ENCODE results near the gene PLCB2. TPM values are rescaled to one million over a fixed set of nuclear protein-coding genes. Genes with fewer than 3 reads are reported as not detected.

The PLCB2 gene
- total RNA-seq, 1 donor from 2014 or later = 36.4 TPM

GRCh38 chr15:40271685-40272484 is 35.9 kb downstream of the PLCB2 start:
- no peak for DNase-seq (ENCODE audit: low spot score)

GRCh38 chr15:40270246-40270995 is 37.3 kb downstream of the PLCB2 start:
- no peak for DNase-seq (ENCODE audit: low spot score)

GRCh38 chr15:40269604-40270003 is 38.1 kb downstream of the PLCB2 start:
- no peak for DNase-seq (ENCODE audit: low spot score)

DNA sequence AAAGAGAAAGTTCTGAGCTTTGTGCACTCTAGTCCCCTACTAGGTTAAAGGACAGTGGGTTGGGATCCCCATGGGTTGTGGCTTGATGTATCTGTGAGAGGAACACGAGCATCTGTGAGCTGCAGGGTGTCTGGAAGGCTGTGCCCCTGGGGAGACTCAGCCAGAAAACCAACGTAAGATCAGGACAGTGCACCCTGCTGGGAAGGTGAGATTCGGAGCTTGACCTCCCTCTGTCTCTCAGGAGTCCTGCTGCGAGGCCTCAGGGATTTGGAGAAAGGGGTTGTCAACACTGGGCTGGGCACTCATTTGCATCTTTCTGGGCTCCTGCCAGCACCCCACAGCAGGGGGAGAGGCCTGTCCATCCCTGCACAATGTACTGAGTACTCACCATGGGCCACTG is 40.1 kb downstream of the PLCB2 start:
- DNase-seq (ENCODE audit: low spot score) = no peak

- peak; percentile 65 for DNase-seq (ENCODE audit: low spot score)
Observed at GRCh38 chr15:40266828-40267304, 40.9 kb downstream of the PLCB2 start.

- DNase-seq (ENCODE audit: low spot score) = no peak
Observed at GRCh38 chr15:40265875-40266274, 41.9 kb downstream of the PLCB2 start.

GRCh38 chr15:40265355-40265754 is 42.4 kb downstream of the PLCB2 start:
- DNase-seq (ENCODE audit: low spot score) = no peak

- DNase-seq (ENCODE audit: low spot score) = no peak
Observed at GRCh38 chr15:40264321-40265153, 43.2 kb downstream of the PLCB2 start.

DNA sequence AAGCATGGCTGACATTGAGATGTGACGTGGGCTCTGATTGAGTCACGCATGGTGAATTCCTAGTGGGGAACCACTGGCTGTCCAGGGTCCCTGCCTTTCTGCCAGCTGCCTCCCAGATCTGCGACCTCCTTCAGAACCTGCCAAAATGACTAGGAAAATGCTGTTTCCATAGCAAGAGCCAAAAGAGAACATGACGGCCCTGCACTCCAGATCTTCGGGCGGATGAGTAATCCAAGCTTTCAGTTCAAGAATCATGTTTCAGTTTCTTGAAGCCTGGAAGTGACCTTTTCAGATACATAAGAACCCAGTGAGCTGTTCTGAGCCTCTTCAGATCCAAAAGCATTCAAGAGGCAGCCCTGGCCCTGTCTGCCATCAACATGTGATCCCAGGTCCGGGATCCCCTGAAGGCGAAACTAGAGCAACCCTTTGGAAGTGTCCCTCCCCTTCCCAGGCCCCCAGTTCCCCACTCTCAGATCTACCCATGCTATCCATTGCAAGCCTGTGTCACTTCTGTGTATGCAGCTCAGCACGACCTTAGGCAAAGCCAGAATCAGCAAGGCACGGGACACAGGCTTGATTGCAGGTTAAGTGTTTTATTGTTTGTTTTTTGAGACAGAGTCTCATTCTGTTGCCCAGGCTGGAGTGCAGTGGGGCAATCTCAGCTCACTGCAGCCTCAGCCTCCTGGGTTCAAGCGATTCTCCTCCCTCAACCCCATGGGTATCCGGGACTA is 44.5 kb downstream of the PLCB2 start:
- DNase-seq (ENCODE audit: low spot score) = no peak

DNA sequence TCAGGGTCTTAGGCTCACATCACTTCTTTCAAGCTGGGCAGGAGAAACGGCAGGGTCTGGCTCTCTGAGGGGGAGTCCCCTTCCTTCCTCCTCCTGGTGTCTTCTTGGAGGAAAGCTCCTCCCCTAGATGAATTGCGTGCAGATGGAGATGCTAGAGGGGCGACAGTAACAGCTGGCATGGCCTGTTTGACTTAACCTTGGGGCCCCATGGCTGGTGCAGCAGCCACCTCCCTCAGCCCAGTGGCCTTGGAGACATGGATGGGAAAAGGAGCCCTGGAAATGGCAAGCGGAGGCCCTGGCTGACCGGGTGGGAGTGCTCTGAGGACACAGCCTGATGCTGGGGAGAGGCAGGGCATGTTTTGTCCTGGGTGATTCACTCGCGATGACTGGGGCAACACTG is 48.7 kb downstream of the PLCB2 start:
- DNase-seq (ENCODE audit: low spot score) = no peak

- DNase-seq (ENCODE audit: low spot score) = no peak
Observed at GRCh38 chr15:40258544-40258943, 49.2 kb downstream of the PLCB2 start.

- DNase-seq (ENCODE audit: low spot score) = no peak
Observed at GRCh38 chr15:40257656-40258450, 49.9 kb downstream of the PLCB2 start.

DNA sequence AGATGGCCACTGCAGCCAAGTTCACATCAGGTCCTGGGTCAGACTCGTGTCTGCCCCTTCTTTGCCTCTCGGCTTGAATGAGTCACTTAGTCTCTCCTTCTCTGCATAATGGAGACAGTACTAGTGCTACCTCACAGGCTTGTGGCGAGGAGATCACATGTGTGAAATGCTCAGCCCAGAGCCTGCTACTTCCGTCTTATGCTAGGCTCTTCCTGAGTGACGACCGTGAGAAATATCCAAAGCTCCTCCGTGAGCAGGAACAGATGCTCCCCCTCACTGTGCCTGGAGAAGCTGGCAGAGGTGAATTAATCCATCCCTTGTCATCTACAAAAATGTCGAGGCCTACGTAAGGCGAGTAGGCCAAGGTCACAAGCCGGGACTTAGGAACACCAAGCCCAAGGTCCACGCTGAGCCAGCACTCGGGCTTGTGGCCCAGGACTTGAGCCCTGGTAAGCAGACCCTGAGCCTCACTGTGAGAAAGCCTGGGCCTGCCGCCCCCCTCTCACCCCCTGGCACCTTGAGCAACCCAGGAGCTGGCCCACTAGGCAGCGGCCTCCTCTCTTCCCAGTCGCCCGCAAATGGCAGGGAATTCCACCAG is 51.0 kb downstream of the PLCB2 start:
- no peak for DNase-seq (ENCODE audit: low spot score)

DNA sequence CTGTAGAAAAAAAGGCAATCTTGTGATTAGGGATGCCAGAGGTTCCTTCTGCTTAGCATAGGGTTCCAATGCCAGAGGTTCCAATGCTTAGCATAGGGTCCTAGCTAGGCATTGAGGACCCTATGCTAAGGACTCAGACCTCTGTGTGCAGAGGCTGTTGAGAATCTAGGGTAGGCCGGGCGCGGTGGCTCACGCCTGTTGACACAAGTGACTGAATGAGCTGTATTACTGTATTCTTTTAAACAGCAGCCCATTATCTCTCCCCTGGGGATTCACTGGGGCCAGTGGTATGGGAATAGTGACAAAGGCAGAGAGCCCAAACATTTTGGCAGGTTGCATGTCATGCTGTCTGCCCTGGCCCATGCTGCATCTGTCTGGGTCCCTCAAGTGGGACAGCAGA is 52.7 kb downstream of the PLCB2 start:
- no peak for DNase-seq (ENCODE audit: low spot score)

GRCh38 chr15:40254452-40254851 is 53.3 kb downstream of the PLCB2 start:
- no peak for DNase-seq (ENCODE audit: low spot score)

GRCh38 chr15:40253167-40253790 is 54.5 kb downstream of the PLCB2 start:
- DNase-seq (ENCODE audit: low spot score) = no peak

DNA sequence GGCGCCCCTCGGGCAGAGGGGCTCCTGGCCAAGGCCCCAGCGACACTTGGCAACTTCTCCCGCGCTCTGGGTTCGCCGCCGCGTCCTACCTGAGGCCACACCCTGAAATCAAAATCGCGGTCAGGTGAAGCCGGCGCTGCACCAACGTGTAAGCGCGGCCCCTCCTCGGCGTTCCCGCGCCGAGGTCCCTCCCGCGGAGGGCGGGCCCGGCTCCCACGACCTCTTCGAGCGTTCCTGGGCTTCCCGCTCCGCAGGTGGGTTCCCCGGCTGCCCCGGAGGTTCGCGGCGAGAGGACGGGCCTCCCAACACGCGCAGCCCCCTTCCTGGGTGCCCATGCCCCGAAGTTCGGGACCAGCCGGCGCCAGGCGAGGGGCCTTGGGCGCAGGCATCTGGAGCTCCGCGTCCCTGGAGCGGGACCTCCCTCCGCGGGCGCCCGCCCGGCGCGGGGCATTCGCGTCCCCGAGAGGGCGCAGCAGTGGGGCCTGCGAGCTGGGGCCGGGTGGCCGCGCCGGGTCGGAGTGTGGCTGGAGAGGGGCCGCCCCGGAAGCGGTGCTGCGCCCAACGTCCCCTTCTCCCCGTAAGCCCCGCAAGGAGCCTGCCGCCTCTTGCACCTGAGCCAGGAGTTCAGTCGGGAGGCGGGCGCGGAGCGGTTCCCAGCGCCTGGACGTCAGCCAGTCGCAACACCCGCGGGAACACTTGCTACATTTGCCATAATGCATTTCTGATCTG is 55.1 kb downstream of the PLCB2 start:
- DNase-seq (ENCODE audit: low spot score) = no peak

GRCh38 chr15:40252141-40252437 is 55.6 kb downstream of the PLCB2 start:
- no peak for DNase-seq (ENCODE audit: low spot score)

DNA sequence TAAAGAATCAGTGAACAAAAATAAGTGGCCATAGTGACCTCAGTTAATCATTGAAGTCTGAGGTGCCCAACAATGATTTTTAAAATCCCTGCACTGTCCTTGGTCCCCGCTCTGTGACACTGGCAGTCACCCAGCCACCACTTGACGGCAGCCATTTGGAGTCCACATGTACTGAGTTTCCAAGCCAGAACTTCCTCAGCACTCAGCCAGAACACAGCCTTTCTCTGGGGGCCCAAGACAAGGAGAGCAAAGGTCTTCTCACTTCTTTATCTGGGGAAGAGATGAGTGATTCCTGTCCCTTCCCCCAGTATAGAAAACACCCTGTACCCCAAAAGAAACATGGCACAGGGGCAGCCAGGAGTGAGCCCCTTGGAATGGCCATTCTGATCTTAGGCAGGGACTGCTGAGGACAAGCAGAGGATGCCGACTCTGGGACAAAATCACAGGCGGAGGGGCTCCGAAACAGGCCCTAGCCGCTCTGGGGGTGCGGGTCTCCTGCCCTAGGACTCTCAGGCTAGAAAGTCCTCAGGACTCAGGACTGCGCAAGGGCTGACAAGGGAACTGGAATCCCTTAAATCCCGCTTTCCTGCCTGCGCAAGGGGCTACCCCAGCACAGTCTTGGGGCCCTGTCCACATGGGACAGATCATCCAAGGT is 56.1 kb downstream of the PLCB2 start:
- no peak for DNase-seq (ENCODE audit: low spot score)

All from mucosa of gallbladder (tissue), 1 donor.